ENCODE measurements around the gene PCLO. TPM values are rescaled to one million over a fixed set of nuclear protein-coding genes. Genes with fewer than 3 reads are reported as not detected.
"Not testable (repeated sequence)": the region's sequence is repeated elsewhere in the genome, so short reads cannot be mapped to it uniquely, and the experiment has no call there.

Gene PCLO
- total RNA-seq, 2 experiments from 2014 or later = 0.35 to 1.4 TPM

GRCh38 chr7:82897500-82897899, 265.2 kb downstream of the PCLO start:
- H3K9me3 ChIP-seq (ENCODE audit: low read length) = no peaks in the 10 kb centered on the region
- H4K20me1 ChIP-seq (ENCODE audit: insufficient read depth, low read length) = no peaks in the 10 kb centered on the region
- H3K4me3 ChIP-seq (ENCODE audit: low read depth, low read length, poor library complexity, severe bottlenecking) = no peak overlapping the region
- H3K79me2 ChIP-seq (ENCODE audit: insufficient read depth, low read depth, low read length) = no peaks in the 10 kb centered on the region
- H3K9me2 ChIP-seq (ENCODE audit: insufficient read depth, low read length) = no peaks in the 10 kb centered on the region
- no peaks in the 10 kb centered on the region for H3K4me1 ChIP-seq (ENCODE audit: insufficient read depth, low read length, poor library complexity, severe bottlenecking)
- no peak overlapping the region for H2AFZ ChIP-seq (ENCODE audit: low read length)
- ChIA-PET CTCF (ENCODE audit: unreplicated experiment) (no interaction called here), POLR2A (interaction anchor here (1.9 kb wide), 1 partner anchor 39 kb away, joined by 5 read pairs; no protein-coding TSS in a partner anchor)
- H3K27ac ChIP-seq (ENCODE audit: low read depth, low read length, poor library complexity, severe bottlenecking) = no peak overlapping the region
- no TSS peak for BruUV-seq (replicated peaks)
- TF ChIP-seq EZH2phosphoT487 (IDR thresholded peaks at IDR 0.05; ENCODE audit: borderline replicate concordance, low read depth, low read length) = no peak
- no peak for TF ChIP-seq CTCF (conservative IDR thresholded peaks at IDR 0.05; ENCODE audit: low read length)
- no peak for DNase-seq (ENCODE audit: low spot score)
- intact Hi-C loops (cut with micrococcal nuclease; ENCODE audit: unreplicated experiment) = no loop called here
- H3K4me2 ChIP-seq (ENCODE audit: low read length) = no peak overlapping the region
- no peaks in the 10 kb centered on the region for H3K36me3 ChIP-seq (ENCODE audit: insufficient read depth, low read length)

GRCh38 chr7:82894341-82894740, 268.3 kb downstream of the PCLO start:
- H3K9me3 ChIP-seq (ENCODE audit: low read length); H3K9me2 ChIP-seq (ENCODE audit: insufficient read depth, low read length); POLR2A ChIA-PET; H3K79me2 ChIP-seq (ENCODE audit: insufficient read depth, low read depth, low read length); H3K4me2 ChIP-seq (ENCODE audit: low read length); intact Hi-C loops (cut with micrococcal nuclease; ENCODE audit: unreplicated experiment); H4K20me1 ChIP-seq (ENCODE audit: insufficient read depth, low read length); DNase-seq (ENCODE audit: low spot score); H3K4me1 ChIP-seq (ENCODE audit: insufficient read depth, low read length, poor library complexity, severe bottlenecking); H3K4me3 ChIP-seq (ENCODE audit: low read depth, low read length, poor library complexity, severe bottlenecking); H3K27ac ChIP-seq (ENCODE audit: low read depth, low read length, poor library complexity, severe bottlenecking); BruUV-seq (replicated peaks); CTCF ChIA-PET (ENCODE audit: unreplicated experiment); H2AFZ ChIP-seq (ENCODE audit: low read length); H3K36me3 ChIP-seq (ENCODE audit: insufficient read depth, low read length): not testable (repeated sequence)

- H3K4me1 ChIP-seq (ENCODE audit: insufficient read depth, low read length, poor library complexity, severe bottlenecking) = no peaks in the 10 kb centered on the region
- POLR2A ChIA-PET = no interaction called here
- no peak for TF ChIP-seq EZH2phosphoT487 (IDR thresholded peaks at IDR 0.05; ENCODE audit: borderline replicate concordance, low read depth, low read length)
- TF ChIP-seq CTCF (conservative IDR thresholded peaks at IDR 0.05; ENCODE audit: low read length) = no peak
- CTCF ChIA-PET (ENCODE audit: unreplicated experiment) = interaction anchor here (0.6 kb wide), 1 partner anchor 39 kb away, joined by 4 read pairs; no protein-coding TSS in a partner anchor
- no peak for DNase-seq (ENCODE audit: low spot score)
- no peaks in the 10 kb centered on the region for H4K20me1 ChIP-seq (ENCODE audit: insufficient read depth, low read length)
- BruUV-seq (replicated peaks) = no TSS peak
- no peak overlapping the region for H3K4me2 ChIP-seq (ENCODE audit: low read length)
- no peaks in the 10 kb centered on the region for H3K79me2 ChIP-seq (ENCODE audit: insufficient read depth, low read depth, low read length)
- intact Hi-C loops (cut with micrococcal nuclease; ENCODE audit: unreplicated experiment) = no loop called here
- no peak overlapping the region for H3K27ac ChIP-seq (ENCODE audit: low read depth, low read length, poor library complexity, severe bottlenecking)
- H3K9me3 ChIP-seq (ENCODE audit: low read length) = no peaks in the 10 kb centered on the region
- no peak overlapping the region for H2AFZ ChIP-seq (ENCODE audit: low read length)
- H3K4me3 ChIP-seq (ENCODE audit: low read depth, low read length, poor library complexity, severe bottlenecking) = no peak overlapping the region
- H3K36me3 ChIP-seq (ENCODE audit: insufficient read depth, low read length) = no peaks in the 10 kb centered on the region
- H3K9me2 ChIP-seq (ENCODE audit: insufficient read depth, low read length) = no peaks in the 10 kb centered on the region
Measured at GRCh38 chr7:82886324-82886723, 276.4 kb downstream of the PCLO start.
